Testis (tissue), 3 donors: ENCODE data around the gene NELFCD. TPM values are rescaled to one million over a fixed set of nuclear protein-coding genes. Genes with fewer than 3 reads are reported as not detected.

Experiments
- DNase-seq: peaks from one replicate; pipeline ENCODE4 v3.0.0-alpha.2; 2019
- H3K27ac ChIP-seq, 2 donors: fragments of 200-600 bp; sonication (generic); one replicate each; pipeline ENCODE4 v1.5.1; 2019
- H3K27me3 ChIP-seq: fragments of 200-600 bp; sonication (generic); one replicate; pipeline ENCODE4 v1.5.1; 2019
- H3K36me3 ChIP-seq: fragments of 200-600 bp; sonication (generic); one replicate; pipeline ENCODE4 v1.5.1; 2017; ENCODE audit warnings: low read depth; ENCODE audit errors: missing control alignments
- H3K4me1 ChIP-seq: fragments of 200-600 bp; sonication (generic); one replicate; pipeline ENCODE4 v1.5.1; 2019
- H3K4me3 ChIP-seq, 2 donors: fragments of 200-600 bp; sonication (generic); one replicate each; pipeline ENCODE4 v1.5.1; 2017 to 2019
- H3K9me3 ChIP-seq: fragments of 200-600 bp; sonication (generic); one replicate; pipeline ENCODE4 v1.5.1; 2017
- CTCF ChIP-seq, 3 experiments: fragments of 450-650 bp in 2 of 3; fragments of 200-600 bp in 1 of 3; sonication (generic) in 1 of 3; IDR thresholded peaks; one replicate each; pipeline ENCODE4 v1.5.1; 2016 to 2019; ENCODE audit warnings: antibody characterized with exemption in 3 of 3, mild to moderate bottlenecking in 2 of 3, moderate library complexity in 1 of 3
- POLR2A ChIP-seq: fragments of 450-650 bp; IDR thresholded peaks from one replicate; pipeline ENCODE4 v1.6.1; 2017; ENCODE audit warnings: antibody characterized with exemption, mild to moderate bottlenecking, moderate library complexity
- WGBS, 2 donors: methylation state at CpG; one replicate each; pipeline ENCODE4 v1.1.5; 2018; 5-methylcytosine and 5-hydroxymethylcytosine counted together
- intact Hi-C: fragments of 100-400 bp; cut with DNase I; formaldehyde crosslinking; loops from one replicate; pipeline ENCODE4 v1.15.1; 2023; ENCODE audit warnings: low total_unique reads
- polyA plus RNA-seq: library from polyadenylated mRNA; stranded (reverse); fragments of 350-450 nt; fragmentation: Illumina TruSeq; extraction: RNeasy Lipid Tissue Mini Kit (QIAGEN cat#74804); gene quantifications from one replicate; pipeline ENCODE4 v1.2.3, GENCODE V29; 2014; ENCODE audit warnings: low read depth, low replicate concordance; ENCODE audit not compliant: insufficient read depth
- total RNA-seq, 2 donors: library from RNA; depleted of rRNA; stranded (reverse); fragments of >200 nt; gene quantifications; one replicate each; pipeline ENCODE4 v1.2.3, GENCODE V29; 2016

Gene NELFCD
- total and polyA plus RNA-seq, 3 donors from 2014 or later = 103 to 123 (median 105) TPM

GRCh38 chr20:59042796-59043631, 62.0 kb downstream of the NELFCD start:
- H3K9me3 ChIP-seq = no peaks in the 10 kb centered on the region
- 14 to 58% methylated on average over 10 to 48 of the region's 66 CpGs for WGBS, 2 donors
- peak overlapping the region; percentile 71 to 74 for H3K27ac ChIP-seq
- intact Hi-C loops = no loop called here
- no peaks in the 10 kb centered on the region for H3K27me3 ChIP-seq
- TF ChIP-seq POLR2A (no peak), CTCF (IDR thresholded peaks at IDR 0.05) (peak in 1 of 3 experiments; percentile 37)
- no peaks in the 10 kb centered on the region for H3K36me3 ChIP-seq
- DNase-seq = peak; percentile 93
- H3K4me3 ChIP-seq = peak overlapping the region; percentile 67 to 88
- peaks cover 14% of the 10 kb centered on the region for H3K4me1 ChIP-seq

GRCh38 chr20:59043698-59044097, 62.6 kb downstream of the NELFCD start:
- 48 to 77% methylated on average over 3 of the region's 3 CpGs for WGBS, 2 donors
- TF ChIP-seq CTCF (IDR thresholded peaks at IDR 0.05) = no peak
- TF ChIP-seq POLR2A = no peak
- peak overlapping the region in 1 of 2 donors; percentile 88 for H3K4me3 ChIP-seq
- intact Hi-C loops = no loop called here
- H3K4me1 ChIP-seq = peaks cover 14% of the 10 kb centered on the region
- DNase-seq = no peak
- no peaks in the 10 kb centered on the region for H3K36me3 ChIP-seq
- H3K27me3 ChIP-seq = no peaks in the 10 kb centered on the region
- H3K27ac ChIP-seq = peak overlapping the region in 1 of 2 donors; percentile 42
- H3K9me3 ChIP-seq = no peaks in the 10 kb centered on the region

- TF ChIP-seq CTCF (IDR thresholded peaks at IDR 0.05) (no peak), POLR2A (no peak)
- Histone ChIP-seq H3K27ac (no peak overlapping the region), H3K9me3 (no peaks in the 10 kb centered on the region), H3K4me1 (peaks cover 14% of the 10 kb centered on the region), H3K4me3 (no peak overlapping the region), H3K36me3 (no peaks in the 10 kb centered on the region), H3K27me3 (no peaks in the 10 kb centered on the region)
- WGBS, 2 donors = 43 to 61% methylated on average over 3 of the region's 3 CpGs
- no peak for DNase-seq
- intact Hi-C loops = no loop called here
These were observed 63.2 kb downstream of the NELFCD start for GRCh38 chr20:59044295-59044694.

Other genes starting within 250 kb of the NELFCD start
- gene GNAS-AS1, start 130.4 kb upstream of the NELFCD start, total RNA-seq = 1 to 10 TPM; 3.5 to 4.4 TPM
- 1.1 TPM for gene GNAS-AS1, start 130.4 kb upstream of the NELFCD start, polyA plus RNA-seq
- gene GNAS, start 128.5 kb upstream of the NELFCD start, total RNA-seq = 100 to 1,000 TPM; 880 to 885 TPM
- gene GNAS, start 128.5 kb upstream of the NELFCD start, polyA plus RNA-seq = 716 TPM
- gene CTSZ, start 26.0 kb downstream of the NELFCD start, total RNA-seq = 10 to 100 TPM; 49.4 to 77.4 TPM
- 120 TPM for gene CTSZ, start 26.0 kb downstream of the NELFCD start, polyA plus RNA-seq
- under 1 TPM; 0.25 to 0.55 TPM for gene TUBB1, start 38.2 kb downstream of the NELFCD start, total RNA-seq
- gene TUBB1, start 38.2 kb downstream of the NELFCD start, polyA plus RNA-seq = 1.3 TPM
- gene ATP5F1E, start 51.1 kb downstream of the NELFCD start, total RNA-seq = 10 to 100 TPM; 24.6 to 25.5 TPM
- gene ATP5F1E, start 51.1 kb downstream of the NELFCD start, polyA plus RNA-seq = 76.0 TPM
- gene PRELID3B, start 61.5 kb downstream of the NELFCD start, total RNA-seq = 10 to 100 TPM; 29.1 to 35.3 TPM
- 54.3 TPM for gene PRELID3B, start 61.5 kb downstream of the NELFCD start, polyA plus RNA-seq
- gene ZNF831, start 182.6 kb downstream of the NELFCD start, total RNA-seq = 1 to 10 TPM; 4.0 to 4.8 TPM
- 0.99 TPM for gene ZNF831, start 182.6 kb downstream of the NELFCD start, polyA plus RNA-seq